ENCODE results near the gene CEP192.
A peak's percentile ranks its signal among the peaks of the same experiment; 100 is the strongest.

The CEP192 gene

DNA sequence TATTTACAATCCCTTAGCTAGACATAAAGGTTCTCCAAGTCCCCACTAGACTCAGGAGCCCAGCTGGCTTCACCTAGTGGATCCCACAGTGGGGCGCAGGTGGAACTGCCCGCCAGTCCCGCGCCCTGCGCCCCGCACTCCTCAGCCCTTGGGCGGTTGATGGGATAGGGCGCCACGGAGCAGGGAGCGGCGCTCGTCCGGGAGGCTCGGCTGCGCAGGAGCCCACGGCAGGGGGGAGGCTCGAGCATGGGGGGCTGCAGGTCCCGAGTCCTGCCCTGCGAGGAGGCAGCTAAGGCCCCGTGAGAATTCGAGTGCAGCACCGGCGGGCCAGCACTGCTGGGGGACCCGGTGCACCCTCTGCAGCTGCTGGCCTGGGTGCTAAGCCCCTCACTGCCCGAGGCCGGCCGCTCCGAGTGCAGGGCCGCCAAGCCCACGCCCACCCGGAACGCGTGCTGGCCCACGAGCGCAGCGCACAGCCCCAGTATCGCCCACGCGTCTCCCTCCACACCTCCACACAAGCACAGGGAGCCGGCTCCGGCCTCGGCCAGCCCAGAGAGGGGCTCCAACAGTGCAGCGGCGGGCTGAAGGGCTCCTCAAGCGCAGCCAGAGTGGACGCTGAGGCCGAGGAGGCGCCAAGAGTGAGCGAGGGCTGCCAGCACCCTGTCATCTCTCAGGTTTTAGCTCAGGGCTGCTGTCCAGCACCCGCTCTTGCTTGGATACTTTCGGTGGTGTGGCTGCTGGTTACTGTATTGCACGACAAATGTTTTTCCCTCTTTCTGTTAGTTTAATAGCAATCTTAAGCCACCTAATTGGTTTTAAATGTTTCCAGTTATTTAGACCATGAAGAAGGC, 143.6 kb downstream of the CEP192 start:
- no peak for DNase-seq (ENCODE audit: low read depth)
- no peak overlapping the region for H3K4me3 ChIP-seq (ENCODE audit: low read depth, low read length)

GRCh38 chr18:13136056-13136903, 145.1 kb downstream of the CEP192 start:
- DNase-seq (ENCODE audit: low read depth), result no peak

DNA sequence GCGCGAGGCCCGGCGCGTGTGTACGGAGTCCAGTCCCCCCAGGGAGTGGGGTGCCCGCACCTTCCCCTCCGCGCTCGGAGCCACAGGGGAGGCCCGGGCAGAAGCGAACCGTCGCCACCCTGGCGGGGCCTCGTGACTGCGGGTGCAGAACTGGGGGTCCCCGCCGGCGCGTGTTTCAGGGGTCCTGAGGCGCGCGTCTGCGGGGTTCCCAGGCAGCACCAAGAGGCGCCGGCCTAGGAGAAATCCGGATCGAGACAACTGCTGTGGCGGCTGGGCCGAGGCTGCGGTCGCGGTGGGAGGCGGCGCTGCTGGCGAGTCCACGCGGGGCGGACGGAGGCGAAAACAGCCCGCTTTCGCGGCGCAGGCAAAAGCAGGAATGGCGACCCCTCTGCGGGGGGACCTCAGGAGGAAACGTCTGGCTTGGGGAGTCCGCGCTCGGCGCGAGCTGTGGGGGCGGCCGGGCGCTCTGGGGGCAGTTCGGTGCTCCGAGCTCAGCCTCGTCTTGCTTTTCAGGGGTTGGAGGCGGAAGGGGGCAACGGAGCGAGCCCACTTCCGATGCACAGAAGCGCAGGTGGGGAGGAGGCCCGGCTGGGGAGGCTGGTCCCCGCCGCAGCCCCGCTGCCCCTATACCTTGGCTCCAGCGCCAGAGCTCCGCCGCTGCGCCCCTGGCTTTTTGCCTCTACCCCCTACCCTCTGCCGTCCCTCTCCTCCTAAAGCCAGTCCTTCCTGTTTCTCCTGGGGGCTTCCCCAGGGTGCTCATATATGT, 145.9 kb downstream of the CEP192 start:
- H3K4me3 ChIP-seq (ENCODE audit: low read depth, low read length), result peak overlapping the region; percentile 63
- no peak for DNase-seq (ENCODE audit: low read depth)

More at GRCh38 chr18:13136056-13136903, 145.1 kb downstream of the CEP192 start:
- H3K4me3 ChIP-seq (ENCODE audit: low read depth, low read length), result peak overlapping the region; percentile 63

- DNase-seq (ENCODE audit: low read depth), result no peak
- H3K4me3 ChIP-seq (ENCODE audit: low read depth, low read length), result peak overlapping the region; percentile 63
Observed at GRCh38 chr18:13137670-13138419, 146.7 kb downstream of the CEP192 start.

- no peak overlapping the region for H3K4me3 ChIP-seq (ENCODE audit: low read depth, low read length)
- DNase-seq (ENCODE audit: low read depth), result no peak
Observed at GRCh38 chr18:13138420-13139139, 147.4 kb downstream of the CEP192 start.

- no peak for DNase-seq (ENCODE audit: low read depth)
- no peak overlapping the region for H3K4me3 ChIP-seq (ENCODE audit: low read depth, low read length)
Observed at GRCh38 chr18:13139885-13140450, 148.8 kb downstream of the CEP192 start.

- H3K4me3 ChIP-seq (ENCODE audit: low read depth, low read length), result no peak overlapping the region
- DNase-seq (ENCODE audit: low read depth), result no peak
Observed at GRCh38 chr18:13141209-13141608, 150.0 kb downstream of the CEP192 start.

DNA sequence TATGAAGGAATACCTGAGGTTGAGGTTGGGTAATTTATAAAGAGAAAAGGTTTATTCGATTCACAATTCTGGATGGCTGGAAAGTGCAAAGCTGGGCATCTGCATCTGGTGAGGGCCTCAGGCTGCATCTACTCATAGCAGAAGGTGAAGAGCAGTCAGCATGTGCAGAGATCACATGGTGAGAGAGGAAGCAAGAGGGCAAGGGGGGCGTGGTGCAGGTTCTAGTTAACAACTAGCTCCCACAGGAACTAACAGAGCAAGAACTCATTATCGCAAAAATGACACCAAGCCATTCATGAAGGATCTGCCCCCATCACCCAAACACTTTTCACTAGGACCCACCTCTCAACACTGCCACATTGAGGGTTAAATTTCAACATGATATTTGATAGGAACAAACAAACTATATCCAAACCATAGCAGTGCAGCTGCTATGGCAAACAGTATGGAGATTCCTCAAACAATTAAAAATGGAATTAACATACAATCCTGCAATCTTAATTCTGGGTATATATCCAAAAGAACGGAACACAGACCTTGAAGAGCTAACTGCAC, 154.6 kb downstream of the CEP192 start:
- DNase-seq (ENCODE audit: low read depth), result no peak

GRCh38 chr18:13147130-13147529, 156.0 kb downstream of the CEP192 start:
- no peak for DNase-seq (ENCODE audit: low read depth)
- H3K4me3 ChIP-seq (ENCODE audit: low read depth, low read length), result no peak overlapping the region

More for the DNA sequence above, 154.6 kb downstream of the CEP192 start:
- no peak overlapping the region for H3K4me3 ChIP-seq (ENCODE audit: low read depth, low read length)

DNA sequence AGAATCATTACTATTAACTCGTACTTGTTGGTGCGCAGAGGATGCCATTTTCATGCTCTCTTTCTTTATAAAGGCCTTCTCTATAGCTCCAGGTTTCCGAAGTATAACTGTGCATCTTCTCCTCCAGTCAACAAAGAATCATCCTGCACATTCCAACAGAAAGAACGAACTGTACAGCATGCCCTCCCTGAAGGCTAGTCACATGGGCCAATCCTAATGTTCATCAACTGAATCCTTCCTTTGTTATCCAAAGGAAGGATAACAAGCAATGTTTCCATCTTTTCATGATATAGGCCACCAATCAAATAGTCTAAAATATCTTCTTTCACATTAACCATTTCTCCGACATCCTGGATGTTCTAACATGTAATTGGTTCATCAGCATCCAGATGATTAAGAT, 160.5 kb downstream of the CEP192 start:
- DNase-seq (ENCODE audit: low read depth), result no peak
- no peak overlapping the region for H3K4me3 ChIP-seq (ENCODE audit: low read depth, low read length)

- H3K4me3 ChIP-seq (ENCODE audit: low read depth, low read length), result no peak overlapping the region
- DNase-seq (ENCODE audit: low read depth), result no peak
Observed at GRCh38 chr18:13158428-13158827, 167.3 kb downstream of the CEP192 start.

DNA sequence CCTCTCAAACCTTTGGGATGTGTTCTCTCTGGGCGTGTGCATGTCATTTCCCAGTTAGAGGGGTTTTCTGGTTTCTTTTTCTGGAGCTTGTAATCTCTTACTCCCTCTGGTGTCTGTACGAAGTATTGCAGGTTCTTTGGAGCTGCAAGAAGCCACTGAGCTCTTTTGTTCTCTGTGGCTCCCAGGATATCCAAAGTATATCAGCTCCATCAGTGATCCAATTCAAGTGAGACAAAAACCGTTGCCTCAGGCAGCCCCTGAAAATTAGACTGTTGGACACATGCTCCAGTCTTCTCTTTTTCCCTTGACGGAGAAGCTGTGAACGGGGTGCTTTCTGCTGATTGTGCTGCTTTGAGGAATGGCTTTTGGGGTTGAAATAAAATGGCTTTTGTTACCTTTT, 168.4 kb downstream of the CEP192 start:
- peak; percentile 17 for DNase-seq (ENCODE audit: low read depth)

GRCh38 chr18:13161276-13161899, 170.2 kb downstream of the CEP192 start:
- no peak overlapping the region for H3K4me3 ChIP-seq (ENCODE audit: low read depth, low read length)
- DNase-seq (ENCODE audit: low read depth), result no peak

More for the DNA sequence above, 168.4 kb downstream of the CEP192 start:
- no peak overlapping the region for H3K4me3 ChIP-seq (ENCODE audit: low read depth, low read length)

- H3K4me3 ChIP-seq (ENCODE audit: low read depth, low read length), result no peak overlapping the region
- no peak for DNase-seq (ENCODE audit: low read depth)
Observed at GRCh38 chr18:13163167-13163927, 172.2 kb downstream of the CEP192 start.

DNA sequence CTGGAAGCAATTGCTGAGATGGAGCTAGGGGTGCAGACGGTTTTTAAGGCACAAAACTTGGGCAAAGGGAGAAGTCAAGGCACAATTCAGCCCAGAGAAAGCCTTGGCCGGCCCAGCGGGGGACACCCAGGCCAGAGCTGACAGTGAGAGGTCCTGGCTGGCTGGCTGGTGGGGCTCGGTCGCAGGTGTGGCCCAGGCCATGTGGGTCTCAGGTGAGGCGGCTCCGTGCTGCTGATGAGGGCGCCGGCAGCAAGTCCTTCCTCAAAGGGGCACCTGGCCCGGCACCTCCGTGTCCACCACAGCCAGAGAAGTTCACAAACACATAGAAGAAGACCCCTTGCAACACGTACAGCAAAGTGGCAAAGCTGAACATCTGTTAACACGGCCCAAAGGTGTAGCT, 173.2 kb downstream of the CEP192 start:
- H3K4me3 ChIP-seq (ENCODE audit: low read depth, low read length), result no peak overlapping the region
- no peak for DNase-seq (ENCODE audit: low read depth)

GRCh38 chr18:13165636-13166423, 174.7 kb downstream of the CEP192 start:
- no peak overlapping the region for H3K4me3 ChIP-seq (ENCODE audit: low read depth, low read length)
- no peak for DNase-seq (ENCODE audit: low read depth)
